GM12874 (cell line): Measurements from ENCODE around the gene CPLX1.

ENCODE experiments used
- CTCF ChIP-seq: IDR thresholded peaks from 2 replicates; pipeline ENCODE4 v1.5.1; 2011; ENCODE audit warnings: low read depth, mild to moderate bottlenecking, control low read depth, low read length, moderate library complexity; ENCODE audit not compliant: insufficient read depth

CPLX1 gene

GRCh38 chr4:735583-735982 is 90.3 kb downstream of the CPLX1 start:
- TF ChIP-seq CTCF: no peak
